ENCODE measurements around the gene FBXL4.

The FBXL4 gene

DNA sequence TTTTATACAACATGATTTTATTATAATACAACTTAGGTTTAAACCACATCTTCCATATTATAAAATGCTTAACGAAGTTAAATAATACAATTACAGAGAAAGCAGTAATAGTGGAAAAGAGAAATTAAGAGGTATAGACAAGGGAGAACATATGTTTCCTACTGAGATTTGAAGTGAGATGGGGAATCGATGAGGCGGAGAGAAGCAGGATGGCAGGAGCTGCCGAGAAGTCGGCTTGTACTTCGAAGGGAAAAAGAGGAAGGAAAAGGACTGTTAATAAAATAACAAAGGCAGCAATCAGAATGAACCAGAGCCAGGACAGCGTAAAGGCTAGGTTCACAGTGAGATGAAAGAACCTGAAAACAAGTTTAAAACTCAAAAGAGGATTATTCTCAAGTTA, 15.4 kb downstream of the FBXL4 start:
- Histone ChIP-seq H3K4me3 (ENCODE audit: severe bottlenecking) (no peak overlapping the region), H3K27ac (ENCODE audit: poor library complexity, severe bottlenecking) (no peak overlapping the region), H3K4me1 (ENCODE audit: insufficient read depth, poor library complexity, severe bottlenecking) (no peaks in the 10 kb centered on the region), H3K36me3 (ENCODE audit: low read depth) (peaks cover 5% of the 10 kb centered on the region), H3K9me3 (ENCODE audit: severe bottlenecking) (no peaks in the 10 kb centered on the region), H3K27me3 (ENCODE audit: insufficient read depth, poor library complexity, severe bottlenecking) (no peaks in the 10 kb centered on the region)
- TF ChIP-seq, protein P1, sequence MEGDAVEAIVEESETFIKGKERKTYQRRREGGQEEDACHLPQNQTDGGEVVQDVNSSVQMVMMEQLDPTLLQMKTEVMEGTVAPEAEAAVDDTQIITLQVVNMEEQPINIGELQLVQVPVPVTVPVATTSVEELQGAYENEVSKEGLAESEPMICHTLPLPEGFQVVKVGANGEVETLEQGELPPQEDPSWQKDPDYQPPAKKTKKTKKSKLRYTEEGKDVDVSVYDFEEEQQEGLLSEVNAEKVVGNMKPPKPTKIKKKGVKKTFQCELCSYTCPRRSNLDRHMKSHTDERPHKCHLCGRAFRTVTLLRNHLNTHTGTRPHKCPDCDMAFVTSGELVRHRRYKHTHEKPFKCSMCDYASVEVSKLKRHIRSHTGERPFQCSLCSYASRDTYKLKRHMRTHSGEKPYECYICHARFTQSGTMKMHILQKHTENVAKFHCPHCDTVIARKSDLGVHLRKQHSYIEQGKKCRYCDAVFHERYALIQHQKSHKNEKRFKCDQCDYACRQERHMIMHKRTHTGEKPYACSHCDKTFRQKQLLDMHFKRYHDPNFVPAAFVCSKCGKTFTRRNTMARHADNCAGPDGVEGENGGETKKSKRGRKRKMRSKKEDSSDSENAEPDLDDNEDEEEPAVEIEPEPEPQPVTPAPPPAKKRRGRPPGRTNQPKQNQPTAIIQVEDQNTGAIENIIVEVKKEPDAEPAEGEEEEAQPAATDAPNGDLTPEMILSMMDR (IDR thresholded peaks at IDR 0.05; ENCODE audit: poor library complexity, severe bottlenecking): no peak
- DNase-seq (ENCODE audit: low spot score) (no peak), ATAC-seq (ENCODE audit: low read depth) (no peak)

DNA sequence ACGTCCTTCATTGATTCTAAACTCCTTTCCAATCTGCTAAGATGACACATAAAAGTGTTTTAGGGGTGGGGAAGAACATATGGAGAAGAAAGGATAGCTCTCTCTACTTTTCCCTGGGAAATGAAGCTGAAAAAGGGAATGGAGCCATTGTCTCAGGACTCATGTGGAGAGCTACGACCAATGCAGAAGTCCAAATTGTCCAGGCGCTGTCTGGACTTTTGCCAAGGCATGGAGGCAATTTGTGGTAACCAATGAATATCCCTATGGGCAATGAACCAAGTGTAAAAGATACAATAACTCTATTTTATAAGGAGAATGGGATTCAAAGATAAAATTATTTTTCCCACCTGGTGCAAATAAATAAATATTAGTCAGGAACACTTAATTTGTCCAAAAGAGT, 16.1 kb downstream of the FBXL4 start:
- no peaks in the 10 kb centered on the region for H3K27me3 ChIP-seq (ENCODE audit: insufficient read depth, poor library complexity, severe bottlenecking)
- ATAC-seq (ENCODE audit: low read depth) (no peak), DNase-seq (ENCODE audit: low spot score) (no peak)
- no peak overlapping the region for H3K27ac ChIP-seq (ENCODE audit: poor library complexity, severe bottlenecking)
- H3K4me3 ChIP-seq (ENCODE audit: severe bottlenecking): no peak overlapping the region
- H3K9me3 ChIP-seq (ENCODE audit: severe bottlenecking): no peaks in the 10 kb centered on the region
- no peaks in the 10 kb centered on the region for H3K4me1 ChIP-seq (ENCODE audit: insufficient read depth, poor library complexity, severe bottlenecking)
- TF ChIP-seq, protein P1 (IDR thresholded peaks at IDR 0.05; ENCODE audit: poor library complexity, severe bottlenecking): no peak
- peaks cover 12% of the 10 kb centered on the region for H3K36me3 ChIP-seq (ENCODE audit: low read depth)

DNA sequence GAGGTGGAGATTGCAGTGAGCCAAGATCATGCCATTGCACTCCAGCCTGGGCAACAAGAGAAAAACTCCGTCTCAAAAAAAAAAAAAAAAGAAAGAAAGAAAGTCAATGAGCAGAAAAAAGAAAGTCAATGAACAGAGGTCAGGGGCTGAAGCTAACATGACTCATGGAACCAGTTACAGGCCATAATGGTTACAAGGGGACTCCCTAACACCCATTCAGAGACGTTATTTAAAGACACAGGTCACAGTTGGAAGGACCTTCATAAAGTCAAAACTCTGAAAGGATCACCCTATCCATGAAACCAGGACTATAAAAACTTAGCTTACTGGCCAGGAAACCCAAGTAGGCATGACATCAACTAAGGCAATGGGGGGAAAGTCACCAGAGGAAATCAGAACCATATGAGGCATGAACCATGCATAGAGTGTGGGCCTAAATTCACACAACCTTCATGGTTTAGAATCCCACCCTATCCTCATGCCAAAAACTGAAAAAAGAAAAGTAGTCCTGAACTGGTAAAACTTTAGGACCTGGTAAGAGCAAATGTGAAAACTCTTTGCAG, 18.2 kb downstream of the FBXL4 start:
- Histone ChIP-seq H3K9me3 (ENCODE audit: severe bottlenecking) (no peaks in the 10 kb centered on the region), H3K4me3 (ENCODE audit: severe bottlenecking) (no peak overlapping the region), H3K4me1 (ENCODE audit: insufficient read depth, poor library complexity, severe bottlenecking) (no peaks in the 10 kb centered on the region), H3K27ac (ENCODE audit: poor library complexity, severe bottlenecking) (no peak overlapping the region), H3K36me3 (ENCODE audit: low read depth) (peaks cover 29% of the 10 kb centered on the region), H3K27me3 (ENCODE audit: insufficient read depth, poor library complexity, severe bottlenecking) (no peaks in the 10 kb centered on the region)
- ATAC-seq (ENCODE audit: low read depth) (no peak), DNase-seq (ENCODE audit: low spot score) (no peak)
- TF ChIP-seq, protein P1 (IDR thresholded peaks at IDR 0.05; ENCODE audit: poor library complexity, severe bottlenecking): no peak

DNA sequence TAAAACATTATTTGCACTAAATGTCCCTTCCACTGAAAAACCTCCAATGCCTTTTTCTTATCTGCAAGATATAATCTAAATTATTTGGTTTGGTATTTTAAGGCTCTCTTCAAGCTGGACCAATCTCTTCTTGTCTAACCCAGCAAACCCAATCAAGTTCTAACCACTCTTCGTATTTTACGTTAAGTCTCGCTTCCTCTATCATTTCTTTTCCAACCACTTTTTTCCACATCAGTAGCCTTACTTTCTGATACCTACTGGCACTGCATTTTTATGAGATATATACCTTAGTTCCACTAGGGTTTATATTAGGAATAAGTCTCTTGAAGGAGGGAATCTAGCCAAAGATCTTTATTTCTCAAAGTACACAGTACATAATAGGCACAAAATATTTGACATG, 19.1 kb downstream of the FBXL4 start:
- Histone ChIP-seq H3K36me3 (ENCODE audit: low read depth) (peaks cover 26% of the 10 kb centered on the region), H3K27ac (ENCODE audit: poor library complexity, severe bottlenecking) (no peak overlapping the region), H3K4me1 (ENCODE audit: insufficient read depth, poor library complexity, severe bottlenecking) (no peaks in the 10 kb centered on the region), H3K4me3 (ENCODE audit: severe bottlenecking) (no peak overlapping the region), H3K9me3 (ENCODE audit: severe bottlenecking) (no peaks in the 10 kb centered on the region), H3K27me3 (ENCODE audit: insufficient read depth, poor library complexity, severe bottlenecking) (no peaks in the 10 kb centered on the region)
- TF ChIP-seq, protein P1 (IDR thresholded peaks at IDR 0.05; ENCODE audit: poor library complexity, severe bottlenecking): no peak
- ATAC-seq (ENCODE audit: low read depth) (no peak), DNase-seq (ENCODE audit: low spot score) (no peak)

DNA sequence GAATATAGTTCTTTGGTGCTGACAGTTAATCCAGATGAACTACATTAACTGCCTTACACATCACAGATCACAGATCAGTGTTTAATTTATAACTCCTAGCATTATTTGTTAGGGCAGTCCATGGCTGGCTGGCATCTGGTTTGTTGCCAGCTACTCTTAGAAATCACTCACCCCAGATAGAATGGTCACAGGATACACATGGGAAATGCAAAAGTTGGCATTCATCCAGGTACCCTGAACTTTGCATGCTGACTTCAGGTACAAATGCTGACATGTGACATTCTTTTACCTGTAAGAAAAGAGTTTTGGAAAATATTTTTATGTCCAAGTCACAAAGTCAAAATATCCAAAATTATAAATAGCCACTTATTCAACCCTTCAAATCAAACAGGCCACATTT, 20.2 kb downstream of the FBXL4 start:
- H3K4me3 ChIP-seq (ENCODE audit: severe bottlenecking): no peak overlapping the region

More for the DNA sequence above, 20.2 kb downstream of the FBXL4 start:
- H3K9me3 ChIP-seq (ENCODE audit: severe bottlenecking): no peaks in the 10 kb centered on the region
- ATAC-seq (ENCODE audit: low read depth) (no peak), DNase-seq (ENCODE audit: low spot score) (no peak)
- no peaks in the 10 kb centered on the region for H3K4me1 ChIP-seq (ENCODE audit: insufficient read depth, poor library complexity, severe bottlenecking)
- TF ChIP-seq, protein P1 (IDR thresholded peaks at IDR 0.05; ENCODE audit: poor library complexity, severe bottlenecking): no peak
- no peak overlapping the region for H3K27ac ChIP-seq (ENCODE audit: poor library complexity, severe bottlenecking)
- H3K27me3 ChIP-seq (ENCODE audit: insufficient read depth, poor library complexity, severe bottlenecking): no peaks in the 10 kb centered on the region
- H3K36me3 ChIP-seq (ENCODE audit: low read depth): peaks cover 26% of the 10 kb centered on the region

All from RWPE2 (cell line).